ENCODE data around the gene CYP2F1. TPM values are rescaled to one million over a fixed set of nuclear protein-coding genes. Genes with fewer than 3 reads are reported as not detected.
A peak's percentile ranks its signal among the peaks of the same experiment; 100 is the strongest.

CYP2F1 gene
- total and polyA plus RNA-seq, 2 of the 13 experiments (the other 11 are each of a cell fraction or from before 2014, with no cell fraction given): not detected

DNA sequence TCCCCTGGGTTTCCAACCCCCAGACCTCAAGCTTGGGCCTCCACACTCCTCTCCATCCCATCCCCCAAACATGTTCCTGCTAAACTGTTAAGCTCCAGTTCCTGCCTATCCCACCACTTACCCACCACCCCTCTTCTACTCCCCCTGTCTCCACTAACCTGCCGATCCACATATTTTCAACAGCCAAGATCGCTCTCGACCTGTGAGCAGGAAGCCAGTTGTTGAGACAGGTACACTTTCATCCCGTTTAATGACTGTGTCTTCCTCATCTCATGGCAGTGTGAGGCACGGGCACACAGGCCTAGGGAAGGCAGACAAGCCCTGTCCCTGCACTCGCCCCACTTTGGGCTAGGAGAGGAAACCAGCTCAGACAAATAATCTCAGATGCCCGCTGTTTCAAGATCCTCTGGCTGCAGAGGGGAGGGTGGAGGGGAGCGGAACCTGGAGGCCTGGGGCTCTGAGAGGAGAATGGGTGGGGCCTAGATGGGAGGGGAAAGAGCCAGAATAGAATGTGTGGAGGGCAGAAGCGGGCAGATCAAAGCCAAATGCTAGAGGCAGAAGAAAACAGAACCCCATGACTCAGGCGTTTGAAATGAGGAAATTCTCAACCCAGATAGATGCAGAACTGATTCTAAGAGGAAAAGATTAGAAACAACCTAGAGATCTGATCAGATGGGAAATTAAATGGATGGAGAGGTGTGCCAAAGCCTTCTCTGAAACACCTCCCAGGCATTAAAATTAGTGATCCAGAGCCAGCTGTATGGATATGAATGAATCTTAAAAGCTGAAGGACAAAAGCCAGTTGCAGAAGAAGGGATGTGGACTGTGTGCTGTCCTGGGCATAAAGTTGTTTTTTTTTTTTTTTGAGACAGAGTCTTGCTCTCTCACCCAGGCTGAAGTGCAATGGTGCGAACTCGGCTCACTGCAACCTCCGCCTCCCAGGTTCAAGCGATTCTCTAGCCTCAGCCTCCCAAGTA is 61.9 kb downstream of the CYP2F1 start (continued):
- TF ChIP-seq, protein P1, sequence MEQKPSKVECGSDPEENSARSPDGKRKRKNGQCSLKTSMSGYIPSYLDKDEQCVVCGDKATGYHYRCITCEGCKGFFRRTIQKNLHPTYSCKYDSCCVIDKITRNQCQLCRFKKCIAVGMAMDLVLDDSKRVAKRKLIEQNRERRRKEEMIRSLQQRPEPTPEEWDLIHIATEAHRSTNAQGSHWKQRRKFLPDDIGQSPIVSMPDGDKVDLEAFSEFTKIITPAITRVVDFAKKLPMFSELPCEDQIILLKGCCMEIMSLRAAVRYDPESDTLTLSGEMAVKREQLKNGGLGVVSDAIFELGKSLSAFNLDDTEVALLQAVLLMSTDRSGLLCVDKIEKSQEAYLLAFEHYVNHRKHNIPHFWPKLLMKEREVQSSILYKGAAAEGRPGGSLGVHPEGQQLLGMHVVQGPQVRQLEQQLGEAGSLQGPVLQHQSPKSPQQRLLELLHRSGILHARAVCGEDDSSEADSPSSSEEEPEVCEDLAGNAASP (CRISPR knock-in tag; IDR thresholded peaks at IDR 0.05; ENCODE audit: borderline replicate concordance): no peak
- TF ChIP-seq TCF7L2 (IDR thresholded peaks at IDR 0.05; ENCODE audit: low read depth, low read length): peak; percentile 40; the same call in 1 of the 2 replicates
- TF ChIP-seq, protein P2, sequence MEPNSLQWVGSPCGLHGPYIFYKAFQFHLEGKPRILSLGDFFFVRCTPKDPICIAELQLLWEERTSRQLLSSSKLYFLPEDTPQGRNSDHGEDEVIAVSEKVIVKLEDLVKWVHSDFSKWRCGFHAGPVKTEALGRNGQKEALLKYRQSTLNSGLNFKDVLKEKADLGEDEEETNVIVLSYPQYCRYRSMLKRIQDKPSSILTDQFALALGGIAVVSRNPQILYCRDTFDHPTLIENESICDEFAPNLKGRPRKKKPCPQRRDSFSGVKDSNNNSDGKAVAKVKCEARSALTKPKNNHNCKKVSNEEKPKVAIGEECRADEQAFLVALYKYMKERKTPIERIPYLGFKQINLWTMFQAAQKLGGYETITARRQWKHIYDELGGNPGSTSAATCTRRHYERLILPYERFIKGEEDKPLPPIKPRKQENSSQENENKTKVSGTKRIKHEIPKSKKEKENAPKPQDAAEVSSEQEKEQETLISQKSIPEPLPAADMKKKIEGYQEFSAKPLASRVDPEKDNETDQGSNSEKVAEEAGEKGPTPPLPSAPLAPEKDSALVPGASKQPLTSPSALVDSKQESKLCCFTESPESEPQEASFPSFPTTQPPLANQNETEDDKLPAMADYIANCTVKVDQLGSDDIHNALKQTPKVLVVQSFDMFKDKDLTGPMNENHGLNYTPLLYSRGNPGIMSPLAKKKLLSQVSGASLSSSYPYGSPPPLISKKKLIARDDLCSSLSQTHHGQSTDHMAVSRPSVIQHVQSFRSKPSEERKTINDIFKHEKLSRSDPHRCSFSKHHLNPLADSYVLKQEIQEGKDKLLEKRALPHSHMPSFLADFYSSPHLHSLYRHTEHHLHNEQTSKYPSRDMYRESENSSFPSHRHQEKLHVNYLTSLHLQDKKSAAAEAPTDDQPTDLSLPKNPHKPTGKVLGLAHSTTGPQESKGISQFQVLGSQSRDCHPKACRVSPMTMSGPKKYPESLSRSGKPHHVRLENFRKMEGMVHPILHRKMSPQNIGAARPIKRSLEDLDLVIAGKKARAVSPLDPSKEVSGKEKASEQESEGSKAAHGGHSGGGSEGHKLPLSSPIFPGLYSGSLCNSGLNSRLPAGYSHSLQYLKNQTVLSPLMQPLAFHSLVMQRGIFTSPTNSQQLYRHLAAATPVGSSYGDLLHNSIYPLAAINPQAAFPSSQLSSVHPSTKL (CRISPR knock-in tag; IDR thresholded peaks at IDR 0.05): peak; percentile 61
- TF ChIP-seq ZNF264 (CRISPR knock-in tag; IDR thresholded peaks at IDR 0.05): no peak
- peak in 1 of 2 experiments; percentile 73; a peak in 2 of 4 replicates for TF ChIP-seq EP300 (IDR thresholded peaks at IDR 0.05; ENCODE audit: low read depth in 2 of 2, low read length in 2 of 2)
- no peak; the same call in 1 of the 2 replicates for TF ChIP-seq EP300 (CRISPR knock-in tag; IDR thresholded peaks at IDR 0.05; ENCODE audit: borderline replicate concordance)
- no peak for TF ChIP-seq NCOA1 (CRISPR knock-in tag; IDR thresholded peaks at IDR 0.05)
- TF ChIP-seq, protein P3, sequence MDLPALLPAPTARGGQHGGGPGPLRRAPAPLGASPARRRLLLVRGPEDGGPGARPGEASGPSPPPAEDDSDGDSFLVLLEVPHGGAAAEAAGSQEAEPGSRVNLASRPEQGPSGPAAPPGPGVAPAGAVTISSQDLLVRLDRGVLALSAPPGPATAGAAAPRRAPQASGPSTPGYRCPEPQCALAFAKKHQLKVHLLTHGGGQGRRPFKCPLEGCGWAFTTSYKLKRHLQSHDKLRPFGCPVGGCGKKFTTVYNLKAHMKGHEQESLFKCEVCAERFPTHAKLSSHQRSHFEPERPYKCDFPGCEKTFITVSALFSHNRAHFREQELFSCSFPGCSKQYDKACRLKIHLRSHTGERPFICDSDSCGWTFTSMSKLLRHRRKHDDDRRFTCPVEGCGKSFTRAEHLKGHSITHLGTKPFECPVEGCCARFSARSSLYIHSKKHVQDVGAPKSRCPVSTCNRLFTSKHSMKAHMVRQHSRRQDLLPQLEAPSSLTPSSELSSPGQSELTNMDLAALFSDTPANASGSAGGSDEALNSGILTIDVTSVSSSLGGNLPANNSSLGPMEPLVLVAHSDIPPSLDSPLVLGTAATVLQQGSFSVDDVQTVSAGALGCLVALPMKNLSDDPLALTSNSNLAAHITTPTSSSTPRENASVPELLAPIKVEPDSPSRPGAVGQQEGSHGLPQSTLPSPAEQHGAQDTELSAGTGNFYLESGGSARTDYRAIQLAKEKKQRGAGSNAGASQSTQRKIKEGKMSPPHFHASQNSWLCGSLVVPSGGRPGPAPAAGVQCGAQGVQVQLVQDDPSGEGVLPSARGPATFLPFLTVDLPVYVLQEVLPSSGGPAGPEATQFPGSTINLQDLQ (CRISPR knock-in tag; IDR thresholded peaks at IDR 0.05): no peak
- TF ChIP-seq RCOR2 (CRISPR knock-in tag; IDR thresholded peaks at IDR 0.05): no peak
- TF ChIP-seq XRCC5 (optimal IDR thresholded peaks at IDR 0.05; ENCODE audit: low read length): no peak
- 0 out of 2 replicates have a peak, but pooled peaks have one; percentile 2 for TF ChIP-seq ADNP (CRISPR knock-in tag; IDR thresholded peaks at IDR 0.05)
- TF ChIP-seq SP5 (CRISPR knock-in tag; IDR thresholded peaks at IDR 0.05; ENCODE audit: borderline replicate concordance, low read depth): peak; percentile 82
- 0 out of 2 replicates have a peak, but pooled peaks have one; percentile 20 for TF ChIP-seq ATF1 (CRISPR knock-in tag; IDR thresholded peaks at IDR 0.05)
- TF ChIP-seq, protein P4, sequence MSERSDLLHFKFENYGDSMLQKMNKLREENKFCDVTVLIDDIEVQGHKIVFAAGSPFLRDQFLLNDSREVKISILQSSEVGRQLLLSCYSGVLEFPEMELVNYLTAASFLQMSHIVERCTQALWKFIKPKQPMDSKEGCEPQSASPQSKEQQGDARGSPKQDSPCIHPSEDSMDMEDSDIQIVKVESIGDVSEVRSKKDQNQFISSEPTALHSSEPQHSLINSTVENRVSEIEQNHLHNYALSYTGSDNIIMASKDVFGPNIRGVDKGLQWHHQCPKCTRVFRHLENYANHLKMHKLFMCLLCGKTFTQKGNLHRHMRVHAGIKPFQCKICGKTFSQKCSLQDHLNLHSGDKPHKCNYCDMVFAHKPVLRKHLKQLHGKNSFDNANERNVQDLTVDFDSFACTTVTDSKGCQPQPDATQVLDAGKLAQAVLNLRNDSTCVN (CRISPR knock-in tag; IDR thresholded peaks at IDR 0.05; ENCODE audit: borderline replicate concordance): peak; percentile 38; the same call in 1 of the 2 replicates
- TF ChIP-seq, protein P5, sequence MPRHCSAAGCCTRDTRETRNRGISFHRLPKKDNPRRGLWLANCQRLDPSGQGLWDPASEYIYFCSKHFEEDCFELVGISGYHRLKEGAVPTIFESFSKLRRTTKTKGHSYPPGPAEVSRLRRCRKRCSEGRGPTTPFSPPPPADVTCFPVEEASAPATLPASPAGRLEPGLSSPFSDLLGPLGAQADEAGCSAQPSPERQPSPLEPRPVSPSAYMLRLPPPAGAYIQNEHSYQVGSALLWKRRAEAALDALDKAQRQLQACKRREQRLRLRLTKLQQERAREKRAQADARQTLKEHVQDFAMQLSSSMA (CRISPR knock-in tag; IDR thresholded peaks at IDR 0.05): no peak
- TF ChIP-seq ZNF616 (CRISPR knock-in tag; IDR thresholded peaks at IDR 0.05; ENCODE audit: low read depth): no peak
- peak; percentile 39; the same call in 1 of the 2 replicates for TF ChIP-seq GATAD2A (CRISPR knock-in tag; IDR thresholded peaks at IDR 0.05)

Measured in HepG2 (cell line).